K562 (cell line): ENCODE data around the gene HNF4A. TPM values are rescaled to one million over a fixed set of nuclear protein-coding genes. Genes with fewer than 3 reads are reported as not detected.

Experiments
- ARID1B ChIP-seq: fragments of 450-650 bp; IDR thresholded peaks from 2 replicates; pipeline ENCODE4 v1.6.1; 2016; ENCODE audit warnings: antibody characterized with exemption, mild to moderate bottlenecking, inconsistent platforms
- CCAR2 ChIP-seq: fragments of 200-400 bp; formaldehyde crosslinking; IDR thresholded peaks from 2 replicates; pipeline ENCODE4 v1.6.1; 2017; ENCODE audit warnings: mild to moderate bottlenecking, low read depth, low read length
- CEBPZ ChIP-seq: fragments of 150-350 bp; IDR thresholded peaks from 2 replicates; pipeline ENCODE4 v1.6.1; 2014; ENCODE audit warnings: low read depth, mild to moderate bottlenecking, low read length, borderline replicate concordance
- DDX20 ChIP-seq: fragments of 450-650 bp; IDR thresholded peaks from 2 replicates; pipeline ENCODE4 v1.6.1; 2016; ENCODE audit warnings: missing genetic modification characterization, low read depth, mild to moderate bottlenecking, missing compliant biosample characterization, moderate library complexity
- HNRNPUL1 ChIP-seq: fragments of 200-400 bp; formaldehyde crosslinking; IDR thresholded peaks from 2 replicates; pipeline ENCODE4 v1.6.1; 2017; ENCODE audit warnings: low read length
- LCOR ChIP-seq: sonication (generic); formaldehyde crosslinking; IDR thresholded peaks from 2 replicates; pipeline ENCODE4 v1.8.0; 2022; ENCODE audit warnings: mild to moderate bottlenecking, missing genetic modification reagents
- NR2C2 ChIP-seq, 2 experiments: fragments of 200-800 bp in 1 of 2; sonication (Bioruptor generic) in 1 of 2; sonication (generic) in 1 of 2; formaldehyde crosslinking in 1 of 2; IDR thresholded peaks; 2 replicates each; pipeline versions ENCODE4 v1.6.1 to v1.8.0; 2016 to 2022; ENCODE audit warnings: mild to moderate bottlenecking in 1 of 2, missing compliant biosample characterization in 1 of 2, missing genetic modification characterization in 1 of 2, missing genetic modification reagents in 1 of 2
- PRDM10 ChIP-seq: fragments of 450-650 bp; IDR thresholded peaks from 2 replicates; pipeline ENCODE4 v1.6.1; 2018; ENCODE audit not compliant: partially characterized antibody
- RBM17 ChIP-seq: fragments of 200-400 bp; formaldehyde crosslinking; IDR thresholded peaks from 2 replicates; pipeline ENCODE4 v1.6.1; 2017; ENCODE audit warnings: low read depth, mild to moderate bottlenecking, low read length, borderline replicate concordance
- SIN3A ChIP-seq, 2 experiments: fragments of 150-350 bp in 1 of 2; IDR thresholded peaks; 2 replicates each; pipeline ENCODE4 v1.6.1; 2011 to 2016; ENCODE audit warnings: borderline replicate concordance in 2 of 2, low read depth in 2 of 2, low read length in 2 of 2, mild to moderate bottlenecking in 2 of 2, moderate library complexity in 2 of 2; ENCODE audit not compliant: control insufficient read depth in 1 of 2
- SLC30A9 ChIP-seq: fragments of 250-450 bp; sonication (Bioruptor Pico); IDR thresholded peaks from 2 replicates; pipeline ENCODE4 v1.8.0; 2022; ENCODE audit warnings: mild to moderate bottlenecking, moderate library complexity
- TEAD2 ChIP-seq: fragments of 450-650 bp; IDR thresholded peaks from 2 replicates; pipeline ENCODE4 v1.6.1; 2016; ENCODE audit warnings: missing genetic modification characterization, control low read depth, missing compliant biosample characterization
- UBTF ChIP-seq, 2 experiments: IDR thresholded peaks; 2 replicates each; pipeline ENCODE4 v1.6.1; 2012; ENCODE audit warnings: improper control_type of control experiment in 2 of 2, low read depth in 2 of 2, low read length in 2 of 2, borderline replicate concordance in 1 of 2
- ZNF3 ChIP-seq: fragments of 250-450 bp; sonication (Bioruptor Pico); IDR thresholded peaks from 2 replicates; pipeline ENCODE4 v1.5.0; 2021; ENCODE audit warnings: mild to moderate bottlenecking, moderate library complexity
- ZNF699 ChIP-seq: fragments of 250-450 bp; sonication (Bioruptor Pico); IDR thresholded peaks from 2 replicates; pipeline ENCODE4 v1.8.0; 2021; ENCODE audit warnings: mild to moderate bottlenecking, moderate library complexity; ENCODE audit not compliant: insufficient replicate concordance
- polyA plus RNA-seq, 8 experiments: library from polyadenylated mRNA; depleted of rRNA in 4 of 8; stranded (reverse) in 5 of 8; unstranded in 3 of 8; fragments of >200 nt; fragmentation: Nextera tagmentation in 2 of 8; fragmentation: Illumina TruSeq in 1 of 8; extraction: Ambion mirVana in 2 of 8; extraction: Trizol in 1 of 8; gene quantifications; 2 replicates each; pipeline versions ENCODE4 v1.2.1 to v1.2.3, GENCODE V29; 2011 to 2014; ENCODE audit warnings: inconsistent platforms in 1 of 8, missing spikeins in 1 of 8
- total RNA-seq, 7 experiments: library from RNA; depleted of rRNA in 6 of 7; stranded (reverse); fragments of >200 nt in 6 of 7; fragmentation: Illumina TruSeq in 2 of 7; extraction: Trizol in 2 of 7; gene quantifications; 2 replicates each; pipeline versions ENCODE4 v1.2.1 to v1.2.3, GENCODE V29; 2011 to 2021; ENCODE audit warnings: low replicate concordance in 1 of 7

Gene HNF4A
- total and polyA plus RNA-seq, 9 of the 15 experiments (the other 6 are each of a cell fraction or from before 2014, with no cell fraction given): 0.03 to 0.27 (median 0.08) TPM; not detected in 5

- TF ChIP-seq PRDM10 (peak; percentile 94), CEBPZ (no peak), NR2C2 (CRISPR knock-in tag; IDR thresholded peaks at IDR 0.05) (peak; percentile 76; the same call in 1 of the 2 replicates), NR2C2 (tag; IDR thresholded peaks at IDR 0.05) (peak; percentile 47; the same call in 1 of the 2 replicates), LCOR (CRISPR knock-in tag) (peak; percentile 73), RBM17 (no peak), UBTF (IDR thresholded peaks at IDR 0.05; ENCODE audit: borderline replicate concordance in 1 of 2, low read depth in 2 of 2, low read length in 2 of 2) (no peak), ZNF3 (no peak), SIN3A (IDR thresholded peaks at IDR 0.05; ENCODE audit: borderline replicate concordance in 2 of 2, control insufficient read depth in 1 of 2, low read depth in 2 of 2, low read length in 2 of 2) (peak in 1 of 2 experiments; percentile 57; a peak in 1 of 4 replicates), CCAR2 (no peak), SLC30A9 (CRISPR knock-in tag) (no peak), ARID1B (no peak), HNRNPUL1 (no peak), DDX20 (tag) (no peak), TEAD2 (tag) (no peak), ZNF699 (no peak)
Observed at GRCh38 chr20:44310664-44311639, 44.5 kb upstream of the HNF4A start, which contains the start of gene FITM2 (continued).
